ENCODE measurements around the gene OR1M1.
"Not testable (repeated sequence)": the region's sequence is repeated elsewhere in the genome, so short reads cannot be mapped to it uniquely, and the experiment has no call there.

OR1M1 gene, protein sequence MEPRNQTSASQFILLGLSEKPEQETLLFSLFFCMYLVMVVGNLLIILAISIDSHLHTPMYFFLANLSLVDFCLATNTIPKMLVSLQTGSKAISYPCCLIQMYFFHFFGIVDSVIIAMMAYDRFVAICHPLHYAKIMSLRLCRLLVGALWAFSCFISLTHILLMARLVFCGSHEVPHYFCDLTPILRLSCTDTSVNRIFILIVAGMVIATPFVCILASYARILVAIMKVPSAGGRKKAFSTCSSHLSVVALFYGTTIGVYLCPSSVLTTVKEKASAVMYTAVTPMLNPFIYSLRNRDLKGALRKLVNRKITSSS

DNA sequence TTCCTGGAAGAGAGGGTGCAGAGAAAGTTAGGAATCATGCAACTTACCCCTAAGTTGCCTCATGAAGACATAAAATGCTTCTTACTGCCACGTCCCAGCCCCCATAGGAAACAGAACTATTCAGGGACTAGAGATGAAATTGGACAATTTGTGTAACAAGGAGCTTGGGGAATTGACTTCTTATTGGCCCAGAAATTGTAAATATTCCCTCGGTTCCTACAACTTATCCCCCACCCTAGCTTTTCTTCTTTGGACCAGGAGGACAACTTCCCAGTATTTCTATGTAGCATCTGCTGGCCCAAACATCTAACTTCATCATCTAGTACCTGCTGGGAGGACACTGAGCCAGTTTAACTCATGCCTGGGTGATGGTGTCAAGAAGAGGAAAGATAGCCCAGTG, at the start of gene OR1M1:
Gene OR1M1 (plus strand): TSS at position 301 of the 400 bp plus-strand sequence. CDS start 6,184 bp downstream, outside the sequence.
- DNase-seq, result no peak

DNA sequence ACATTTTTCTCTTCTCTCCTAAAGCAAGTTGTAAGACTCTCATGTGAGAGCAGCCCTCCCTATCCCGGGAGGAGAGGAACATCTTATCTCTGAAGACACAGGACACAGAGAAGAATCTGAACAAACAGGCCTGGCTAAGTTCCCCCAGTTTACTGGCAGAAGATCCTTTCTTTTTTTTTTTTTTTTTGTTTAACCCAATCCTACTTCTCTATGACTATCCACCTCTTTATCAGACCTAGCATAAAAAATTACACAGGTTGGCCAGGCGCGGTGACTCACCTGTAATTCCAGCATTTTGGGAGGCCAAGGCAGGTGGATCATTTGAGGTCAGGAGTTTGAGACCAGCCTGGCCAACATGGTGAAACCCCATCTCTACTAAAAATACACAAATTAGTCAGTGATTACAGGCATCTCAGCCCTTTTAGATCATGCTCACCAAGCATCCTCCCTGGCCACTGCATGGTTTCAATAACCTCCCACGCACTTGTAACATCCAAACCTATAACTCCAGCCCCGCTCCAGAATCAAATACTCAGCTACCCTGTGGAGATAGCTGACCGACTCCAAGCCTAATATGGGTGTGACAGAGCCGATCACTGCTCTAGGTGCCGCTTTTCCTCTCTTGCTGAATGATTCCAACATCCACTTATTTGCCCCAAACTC, 49.3 kb upstream of the OR1M1 start:
- DNase-seq, result no peak

DNA sequence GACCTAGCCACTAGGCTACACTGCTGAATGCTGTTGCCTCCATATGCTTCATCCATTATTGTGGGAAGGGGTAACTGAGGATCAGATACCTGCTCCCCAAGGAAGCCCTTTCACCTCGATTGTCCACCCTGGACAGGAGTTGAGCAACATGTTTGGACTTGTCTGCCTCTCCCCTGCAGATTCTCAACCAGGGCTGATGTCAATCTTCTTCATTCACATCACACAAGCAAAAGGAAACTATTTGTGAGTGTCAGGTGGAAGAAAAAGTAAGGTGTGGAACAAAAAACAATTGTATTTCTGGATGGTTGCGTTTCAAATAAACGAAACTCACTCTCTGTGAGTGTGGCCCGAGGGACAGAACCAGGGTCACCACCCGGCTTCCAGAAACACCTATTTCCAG, 47.1 kb upstream of the OR1M1 start:
- no peak for DNase-seq

DNA sequence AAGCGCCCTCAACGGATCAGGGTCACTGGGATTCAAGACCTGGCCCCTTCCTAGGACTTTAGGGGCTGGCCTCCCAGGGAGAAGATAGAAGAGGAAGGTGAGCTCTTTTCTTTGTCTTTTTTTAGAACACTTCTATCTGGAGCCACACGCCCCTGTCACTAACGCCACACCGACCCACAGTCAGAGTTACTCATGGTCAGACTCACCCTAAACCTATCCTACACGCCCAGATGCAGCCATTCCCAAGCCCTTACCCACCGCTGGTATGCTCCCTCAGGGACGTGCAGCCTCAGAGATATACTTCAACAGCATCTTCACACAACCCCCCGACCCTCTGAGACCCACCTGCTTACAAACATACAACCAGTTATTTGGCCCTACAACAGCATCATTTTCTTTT, 46.7 kb upstream of the OR1M1 start:
- no peak for DNase-seq

DNA sequence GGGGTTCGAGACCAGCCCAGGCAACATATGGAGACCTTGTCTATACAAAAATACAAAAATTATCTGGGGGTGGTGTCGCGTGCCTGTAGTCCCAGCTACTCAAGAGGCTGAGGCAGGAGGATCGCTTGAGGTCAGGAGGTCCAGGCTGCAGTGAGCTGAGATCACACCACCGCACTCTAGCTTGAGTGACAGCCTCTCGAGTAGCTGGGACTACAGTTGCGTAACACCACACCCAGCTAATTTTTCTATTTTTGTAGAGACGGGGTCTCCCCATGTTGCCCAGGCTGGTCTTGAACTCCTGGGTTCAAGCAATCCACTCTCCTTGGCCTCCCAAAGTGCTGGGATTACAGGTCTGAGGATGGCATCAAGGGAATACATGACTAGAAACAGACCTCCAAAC, 45.8 kb upstream of the OR1M1 start:
- no peak for DNase-seq

DNA sequence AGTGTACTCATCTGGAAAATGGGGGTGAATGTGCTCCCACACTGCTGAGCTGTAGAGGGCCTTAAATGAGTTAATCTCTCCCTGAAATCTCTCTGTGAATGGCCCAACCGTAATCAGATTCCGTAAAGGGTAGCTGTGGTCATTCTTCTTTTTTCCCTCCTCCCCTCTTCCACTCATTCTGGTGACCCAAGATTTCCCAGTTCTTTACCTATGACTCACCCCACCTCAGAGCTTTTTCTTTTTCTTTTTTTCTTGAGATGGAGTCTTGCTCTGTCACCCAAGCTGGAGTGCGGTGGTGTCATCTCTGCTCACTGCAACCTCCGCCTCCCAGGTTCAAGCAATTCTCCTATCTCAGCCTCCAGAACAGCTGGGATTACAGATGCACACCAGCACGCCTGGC, 43.3 kb upstream of the OR1M1 start:
- no peak for DNase-seq

DNA sequence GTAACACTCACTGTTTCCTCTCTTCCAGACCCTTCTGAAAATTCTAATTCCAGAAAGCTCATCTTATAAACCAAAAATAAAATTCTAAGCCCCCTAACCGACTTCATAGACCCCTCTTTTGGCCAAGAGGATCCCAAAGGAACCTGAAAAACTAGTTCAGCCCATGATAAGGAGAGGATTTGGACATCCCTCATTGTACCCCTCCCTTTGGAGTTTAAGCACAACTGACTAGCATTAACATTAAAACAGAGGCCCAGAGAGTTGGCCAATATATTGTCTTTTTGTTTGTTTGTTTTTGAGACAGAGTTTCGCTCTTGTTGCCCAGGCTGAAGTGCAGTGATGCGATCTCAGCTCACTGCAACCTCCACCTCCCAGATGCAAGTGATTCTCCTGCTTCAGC, 42.4 kb upstream of the OR1M1 start:
- DNase-seq, result no peak

DNA sequence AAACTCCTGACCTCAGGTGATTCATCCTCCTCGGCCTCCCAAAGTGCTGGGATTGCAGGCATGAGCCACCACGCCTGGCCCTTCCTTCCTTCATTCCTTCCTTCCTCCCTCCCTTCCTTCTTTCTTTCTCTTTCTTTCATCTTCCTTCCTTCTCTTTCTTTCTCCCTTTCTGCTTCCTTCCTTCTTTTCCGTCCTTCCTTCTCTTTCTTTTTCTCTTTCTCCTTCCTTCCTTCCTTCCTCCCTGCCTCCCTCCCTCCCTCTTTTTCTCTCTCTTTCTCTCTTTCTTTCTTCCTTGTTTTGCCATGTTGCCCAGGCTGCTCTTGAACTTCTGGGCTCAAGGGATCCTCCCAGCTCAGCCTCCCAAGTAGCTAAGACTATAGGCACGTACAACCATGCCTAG, 40.2 kb upstream of the OR1M1 start:
- DNase-seq, result no peak

DNA sequence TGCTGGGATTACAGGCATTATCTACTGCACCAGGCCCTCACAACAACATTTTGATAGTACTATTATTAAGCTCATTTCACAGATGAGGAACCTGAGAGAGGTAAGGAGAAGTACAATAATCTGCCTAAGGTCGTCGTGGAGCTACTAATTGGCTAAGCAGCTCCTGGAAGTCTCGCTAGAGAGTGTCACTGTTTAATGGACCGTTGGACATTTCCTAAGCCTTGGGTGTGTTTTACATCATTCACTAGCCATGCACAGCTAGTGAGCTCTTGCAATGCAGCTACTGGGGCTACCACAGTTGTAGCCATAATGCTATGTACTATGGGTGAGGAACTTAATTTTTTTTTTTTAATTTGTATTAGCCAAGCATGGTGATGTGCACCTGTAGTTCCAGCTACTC, 34.0 kb upstream of the OR1M1 start:
- DNase-seq, result no peak

DNA sequence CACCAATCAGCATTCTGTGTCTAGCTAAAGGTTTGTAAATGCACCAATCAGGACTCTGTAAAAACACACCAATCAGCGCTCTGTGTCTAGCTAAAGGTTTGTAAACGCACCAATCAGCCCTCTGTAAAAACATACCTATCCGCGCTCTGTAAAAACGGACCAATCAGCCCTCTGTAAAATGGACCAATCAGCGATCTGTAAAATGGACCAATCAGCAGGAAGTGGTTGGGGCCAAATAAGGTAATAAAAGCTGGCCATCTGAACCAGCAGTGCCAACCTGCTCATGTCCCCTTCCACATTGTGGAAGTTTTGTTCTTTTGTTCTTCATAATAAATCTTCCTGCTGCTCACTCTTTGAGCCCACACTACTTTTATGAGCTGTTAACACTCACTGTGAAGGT, 33.2 kb upstream of the OR1M1 start:
- DNase-seq, result not testable (repeated sequence)

DNA sequence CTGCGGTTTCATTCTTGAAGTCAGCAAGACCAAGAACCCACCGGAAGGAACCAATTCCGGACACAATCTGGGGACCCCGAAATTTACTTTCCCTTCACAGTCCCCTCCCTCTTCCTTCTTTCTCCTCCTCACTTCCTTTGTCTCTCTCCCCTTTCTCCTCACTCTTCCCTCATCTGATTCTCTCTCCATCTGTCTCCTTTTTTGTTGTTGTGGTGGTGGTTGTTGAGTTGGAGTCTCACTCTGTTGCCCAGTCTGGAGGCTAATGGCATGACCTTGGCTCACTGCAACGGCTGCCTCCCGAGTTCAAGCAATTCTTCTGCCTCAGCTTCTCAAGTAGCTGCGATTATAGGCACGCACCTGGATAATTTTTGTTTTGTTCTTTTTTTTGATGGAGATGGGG, 32.7 kb upstream of the OR1M1 start:
- no peak for DNase-seq

DNA sequence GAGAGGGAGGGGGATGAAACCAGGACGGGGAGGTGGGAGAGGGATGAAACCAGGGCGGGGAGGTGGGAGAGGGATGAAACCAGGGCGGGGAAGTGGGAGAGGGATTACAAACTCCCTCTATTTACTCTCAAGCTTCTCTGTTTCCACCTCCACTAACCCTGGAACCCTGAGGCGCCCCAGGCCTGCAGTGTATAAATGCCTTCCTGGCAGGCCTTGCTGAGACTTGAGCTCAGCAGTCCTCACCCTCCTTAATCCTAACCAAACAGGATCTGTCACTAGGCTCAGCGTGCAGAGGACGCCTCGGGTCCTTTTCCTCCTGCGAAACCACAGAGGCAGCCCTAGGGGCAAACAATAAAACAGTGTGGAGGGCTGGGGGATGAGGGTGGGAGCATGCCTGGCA, 32.1 kb upstream of the OR1M1 start:
- no peak for DNase-seq

DNA sequence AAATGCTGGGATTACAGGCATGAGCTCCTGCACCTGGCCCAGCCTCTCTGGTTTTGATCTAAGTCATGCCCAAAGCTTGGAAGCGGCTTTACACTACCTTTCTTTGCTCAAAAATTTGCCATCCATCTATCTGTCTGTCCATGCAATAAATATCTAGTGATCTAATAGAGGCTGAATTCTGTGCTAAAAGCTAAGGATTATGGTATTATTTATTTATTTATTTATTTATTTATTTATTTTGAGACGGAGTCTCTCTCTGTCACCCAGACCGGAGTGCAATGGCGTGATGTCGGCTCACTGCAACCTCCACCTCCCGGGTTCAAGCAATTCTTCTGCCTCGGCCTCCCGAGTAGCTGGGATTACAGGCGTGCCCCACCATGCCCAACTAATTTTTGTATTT, 30.7 kb upstream of the OR1M1 start:
- not testable (repeated sequence) for DNase-seq

DNA sequence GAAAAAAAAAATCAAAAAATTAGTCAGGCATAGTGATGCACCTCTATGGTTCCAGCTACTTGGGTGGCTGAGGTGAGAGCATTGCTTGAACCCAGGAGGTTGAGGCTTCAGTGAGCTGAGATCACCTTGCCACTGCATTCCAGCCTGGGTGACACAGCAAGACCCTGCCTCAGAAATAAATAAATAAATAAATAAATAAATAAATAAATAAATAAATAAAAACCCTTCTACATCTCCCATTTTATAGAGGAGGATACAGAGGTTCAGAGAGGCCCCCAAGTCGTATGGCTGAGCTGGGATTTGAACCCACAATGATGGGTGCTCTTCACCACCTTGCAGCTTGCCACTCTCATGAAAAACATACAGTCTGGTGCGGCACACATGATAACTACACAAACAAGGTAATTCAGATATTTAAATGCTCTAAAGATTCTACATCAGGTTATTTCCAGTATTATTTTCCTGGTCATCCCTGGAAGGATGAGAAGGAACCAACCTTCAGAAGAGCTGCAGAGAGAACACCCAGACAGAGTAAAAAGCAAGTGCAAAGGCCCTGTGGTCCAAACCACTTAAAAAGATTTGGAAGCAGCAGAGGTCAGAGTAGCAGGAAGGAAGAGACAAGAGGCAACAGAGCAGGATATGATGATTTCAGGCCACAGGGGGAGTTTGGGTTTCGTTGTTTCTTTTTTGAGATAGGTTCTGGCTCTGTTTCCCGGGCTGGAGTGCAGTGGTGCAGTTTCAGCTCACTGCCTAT, 29.2 kb upstream of the OR1M1 start:
- DNase-seq, result no peak

DNA sequence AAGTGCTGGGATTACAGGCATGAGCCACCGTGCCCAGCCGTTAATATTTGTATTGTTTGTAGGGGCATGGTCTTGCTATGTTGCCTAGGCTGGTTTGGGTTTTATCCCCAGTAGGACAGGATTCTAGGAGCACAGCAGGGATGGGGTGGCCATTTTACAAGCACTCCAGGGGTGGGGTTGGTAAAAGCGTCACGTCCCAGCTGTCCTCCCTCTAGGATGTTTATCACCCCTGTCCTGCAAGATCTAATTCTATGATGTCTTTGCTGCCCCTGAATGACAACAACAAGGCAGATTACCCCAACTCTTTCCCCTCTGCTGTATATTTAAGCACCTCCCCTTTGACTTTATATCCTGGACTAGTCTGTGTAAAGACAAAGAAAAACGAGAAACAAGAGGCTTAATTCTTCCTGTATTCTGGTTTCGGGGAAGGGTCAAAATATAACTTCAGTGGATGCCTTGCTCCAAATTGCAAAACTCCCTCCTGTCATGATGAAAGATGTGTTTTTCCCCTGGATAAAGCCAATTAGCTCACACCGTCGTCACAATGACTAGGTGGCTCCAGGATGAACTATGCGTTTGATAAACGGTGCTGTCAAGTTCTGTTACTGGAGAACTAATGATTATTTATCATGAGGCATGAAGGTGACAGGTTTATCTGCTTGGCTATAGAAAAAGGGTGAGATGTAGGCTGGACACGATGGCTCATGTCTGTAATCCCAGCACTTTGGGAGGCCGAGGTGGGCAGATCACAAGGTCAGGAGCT, 27.8 kb upstream of the OR1M1 start:
- no peak for DNase-seq

DNA sequence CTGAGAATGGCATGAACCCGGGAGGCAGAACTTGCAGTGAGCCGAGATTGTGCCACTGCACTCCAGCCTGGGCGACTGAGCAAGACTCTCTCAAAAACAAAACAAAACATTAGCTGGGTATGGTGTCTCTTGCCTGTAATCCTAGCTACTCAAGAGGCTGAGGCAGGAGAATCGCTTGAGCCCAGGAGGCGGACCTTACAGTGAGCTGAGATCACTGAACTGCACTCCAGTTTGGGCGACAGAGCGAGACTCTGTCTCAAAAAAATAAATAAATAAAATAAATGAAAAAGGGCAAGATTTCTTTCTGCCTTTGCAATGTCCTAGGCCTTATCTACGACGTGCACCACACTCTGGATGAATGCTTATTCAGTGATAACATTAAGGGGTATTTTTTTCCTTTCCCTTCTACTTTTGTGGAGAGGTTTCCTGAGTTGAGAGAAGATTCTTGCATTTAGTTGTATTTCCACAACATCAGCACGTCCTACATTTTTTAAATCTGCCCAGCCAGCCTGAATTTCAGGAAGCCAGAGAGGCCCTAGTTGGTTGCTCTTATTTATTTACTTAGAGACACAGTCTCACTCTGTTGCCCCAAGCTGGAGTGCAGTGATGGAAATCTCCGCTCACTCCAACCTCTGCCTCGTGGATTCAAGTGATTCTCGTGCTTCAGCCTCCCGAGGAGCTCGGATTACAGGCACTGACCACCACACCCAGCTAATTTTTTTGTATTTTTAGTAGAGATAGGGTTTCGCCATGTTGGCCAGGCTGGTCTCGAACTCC, 26.1 kb upstream of the OR1M1 start:
- no peak for DNase-seq

DNA sequence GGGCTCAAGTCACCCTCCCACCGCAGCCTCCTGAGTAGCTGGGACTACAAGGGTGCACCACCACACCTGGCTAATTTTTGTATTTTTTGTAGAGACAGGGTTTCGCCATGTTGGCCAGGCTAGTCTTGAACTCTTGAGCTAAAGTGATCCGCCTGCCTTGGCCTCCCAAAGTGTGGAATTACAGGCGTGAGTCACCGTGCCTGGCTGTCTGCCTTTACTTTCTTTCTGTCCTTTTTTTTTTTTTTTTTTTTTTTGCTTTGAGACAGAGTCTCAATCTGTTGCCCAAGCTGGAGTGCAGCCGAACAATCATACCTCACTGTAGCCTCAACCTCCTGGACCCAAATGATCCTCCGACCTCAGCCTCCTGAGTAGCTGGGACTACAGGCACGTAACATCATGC, 25.0 kb upstream of the OR1M1 start:
- no peak for DNase-seq

DNA sequence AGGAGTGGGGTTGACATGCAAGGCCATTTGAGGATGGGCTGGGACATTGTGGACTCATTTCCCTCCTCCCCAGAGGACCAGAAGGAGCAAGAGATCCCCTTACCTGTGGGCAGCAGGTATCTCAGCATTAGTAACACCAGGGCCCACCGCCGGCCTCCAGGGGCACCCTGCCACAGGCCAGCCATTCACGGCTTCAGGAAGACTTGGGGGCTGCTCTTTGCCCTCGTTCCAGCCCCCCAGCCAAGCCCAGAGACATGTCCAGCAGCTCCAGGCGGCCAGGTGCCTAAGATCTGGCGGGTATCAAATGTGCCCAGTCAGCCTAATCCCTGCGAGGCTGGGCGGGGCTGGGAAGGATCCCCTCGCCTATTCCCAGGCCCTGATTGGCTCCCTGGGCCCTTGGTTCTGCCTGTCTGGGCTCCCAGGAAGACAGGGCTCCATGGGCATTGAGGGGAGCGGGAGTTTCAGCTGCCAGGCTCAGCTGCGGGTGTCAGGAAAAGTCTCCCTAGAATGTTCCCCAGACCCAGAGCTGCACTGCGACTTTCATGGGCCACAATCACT, 21.3 kb upstream of the OR1M1 start:
- DNase-seq, result no peak

DNA sequence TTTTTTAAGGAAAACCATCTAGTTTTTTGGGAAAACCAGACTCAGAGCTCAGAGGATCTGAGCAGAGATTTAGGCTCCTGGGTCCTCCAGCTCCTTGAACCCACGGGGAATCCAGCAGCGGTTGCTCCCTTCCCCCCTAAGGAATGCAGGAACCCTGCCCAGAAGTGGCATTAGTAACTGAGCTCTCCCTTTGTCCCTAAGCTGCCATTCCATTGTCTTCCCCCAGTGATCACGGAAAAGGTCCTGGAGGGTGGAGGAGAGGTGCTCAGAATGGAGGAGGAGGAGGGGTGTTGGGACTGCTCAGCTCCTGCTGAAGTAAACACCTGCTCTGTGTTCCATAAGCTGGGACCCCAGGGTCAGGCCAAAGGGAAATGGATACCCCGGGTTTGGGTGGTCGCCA, 16.8 kb upstream of the OR1M1 start:
- DNase-seq, result no peak

DNA sequence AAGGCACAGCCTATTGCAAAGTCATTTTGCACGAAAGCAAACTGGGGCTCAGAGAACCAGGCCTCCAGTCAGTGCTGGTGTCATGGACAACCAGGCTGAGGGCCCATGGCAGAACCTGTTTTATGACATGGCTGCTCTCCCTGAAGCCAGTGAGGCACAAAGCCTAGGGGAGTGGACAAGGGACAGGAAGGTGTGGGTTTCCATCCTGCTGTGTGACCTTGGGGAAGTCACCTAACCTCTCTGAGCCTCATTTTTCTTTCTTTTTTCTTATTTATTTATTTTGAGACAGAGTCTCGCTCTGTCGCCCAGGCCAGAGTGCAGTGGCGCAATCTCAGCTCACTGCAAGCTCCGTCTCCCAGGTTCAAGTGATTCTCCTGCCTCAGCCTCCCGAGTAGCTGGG, 15.1 kb upstream of the OR1M1 start:
- not testable (repeated sequence) for DNase-seq

DNA sequence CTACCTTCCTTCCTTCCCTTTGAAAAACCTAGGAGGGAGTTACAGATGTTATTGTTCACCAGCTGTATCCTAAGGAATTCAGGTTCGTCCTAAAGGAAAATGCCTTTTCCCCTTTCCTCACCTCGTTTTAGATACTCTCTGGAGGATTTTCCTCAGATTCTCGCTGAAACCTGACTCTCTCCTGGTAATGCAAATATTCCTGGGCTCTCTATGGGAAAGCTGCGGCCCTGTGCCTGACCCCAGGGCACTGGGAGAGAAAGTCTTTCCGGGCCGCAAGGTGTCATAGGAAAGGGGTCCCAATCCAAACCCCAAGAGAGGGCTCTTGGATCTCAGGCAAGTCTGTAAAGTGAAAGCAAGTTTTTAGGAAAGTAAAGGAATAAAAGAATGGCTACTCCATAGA, 13.1 kb upstream of the OR1M1 start:
- DNase-seq, result no peak
